ENCODE data around the gene KCTD1. TPM values are rescaled to one million over a fixed set of nuclear protein-coding genes. Genes with fewer than 3 reads are reported as not detected.

Gene KCTD1
- total RNA-seq, 1 donor from 2014 or later, result 27.8 TPM

GRCh38 chr18:26574958-26575864 is 26.9 kb upstream of the KCTD1 start:
- H3K9me3 Mint-ChIP-seq, result no peaks in the 10 kb centered on the region
- no peaks in the 10 kb centered on the region for H3K36me3 Mint-ChIP-seq (ENCODE audit: low read depth)
- DNase-seq (ENCODE audit: low read depth, low spot score), result peak; percentile 26
- H3K4me1 Mint-ChIP-seq, result peaks cover 22% of the 10 kb centered on the region
- peak overlapping the region; percentile 84 for H3K4me3 Mint-ChIP-seq
- peaks cover 17% of the 10 kb centered on the region for H3K27me3 Mint-ChIP-seq (ENCODE audit: low read depth)
- peak overlapping the region; percentile 96 for H3K27ac Mint-ChIP-seq (ENCODE audit: unreplicated experiment)
- TF ChIP-seq CTCF (conservative IDR thresholded peaks at IDR 0.05), result no peak

- Mint-ChIP-seq H3K27ac (ENCODE audit: unreplicated experiment) (no peak overlapping the region), H3K27me3 (ENCODE audit: low read depth) (no peaks in the 10 kb centered on the region), H3K9me3 (no peaks in the 10 kb centered on the region), H3K4me3 (no peak overlapping the region), H3K36me3 (ENCODE audit: low read depth) (no peaks in the 10 kb centered on the region), H3K4me1 (peaks cover 16% of the 10 kb centered on the region)
- no peak for DNase-seq (ENCODE audit: low read depth, low spot score)
- TF ChIP-seq CTCF (conservative IDR thresholded peaks at IDR 0.05), result no peak
These were observed 20.7 kb upstream of the KCTD1 start for GRCh38 chr18:26568926-26569665.

- TF ChIP-seq CTCF (conservative IDR thresholded peaks at IDR 0.05), result no peak
- Mint-ChIP-seq H3K4me3 (no peak overlapping the region), H3K9me3 (no peaks in the 10 kb centered on the region), H3K4me1 (peaks cover 16% of the 10 kb centered on the region), H3K36me3 (ENCODE audit: low read depth) (no peaks in the 10 kb centered on the region), H3K27me3 (ENCODE audit: low read depth) (no peaks in the 10 kb centered on the region), H3K27ac (ENCODE audit: unreplicated experiment) (no peak overlapping the region)
- DNase-seq (ENCODE audit: low read depth, low spot score), result no peak
These were observed 20.2 kb upstream of the KCTD1 start for GRCh38 chr18:26568513-26568912.

- H3K9me3 Mint-ChIP-seq, result peaks cover 7% of the 10 kb centered on the region
- TF ChIP-seq CTCF (conservative IDR thresholded peaks at IDR 0.05), result no peak
These were observed 18.7 kb upstream of the KCTD1 start for GRCh38 chr18:26566874-26567555.

GRCh38 chr18:26565514-26565913 is 17.2 kb upstream of the KCTD1 start:
- Mint-ChIP-seq H3K27ac (ENCODE audit: unreplicated experiment) (no peak overlapping the region), H3K4me1 (peaks cover 16% of the 10 kb centered on the region)

More at GRCh38 chr18:26566874-26567555, 18.7 kb upstream of the KCTD1 start:
- Mint-ChIP-seq H3K4me3 (no peak overlapping the region), H3K36me3 (ENCODE audit: low read depth) (peaks cover 7% of the 10 kb centered on the region), H3K27ac (ENCODE audit: unreplicated experiment) (no peak overlapping the region), H3K27me3 (ENCODE audit: low read depth) (no peaks in the 10 kb centered on the region), H3K4me1 (peaks cover 16% of the 10 kb centered on the region)
- DNase-seq (ENCODE audit: low read depth, low spot score), result no peak

More at GRCh38 chr18:26565514-26565913, 17.2 kb upstream of the KCTD1 start:
- Mint-ChIP-seq H3K4me3 (no peak overlapping the region), H3K36me3 (ENCODE audit: low read depth) (peaks cover 7% of the 10 kb centered on the region), H3K9me3 (peaks cover 7% of the 10 kb centered on the region), H3K27me3 (ENCODE audit: low read depth) (no peaks in the 10 kb centered on the region)
- no peak for DNase-seq (ENCODE audit: low read depth, low spot score)
- TF ChIP-seq CTCF (conservative IDR thresholded peaks at IDR 0.05), result no peak

Data from neural crest cell (in vitro differentiated cells).